Measurements from ENCODE around the gene BLM. TPM values are rescaled to one million over a fixed set of nuclear protein-coding genes. Genes with fewer than 3 reads are reported as not detected.

Gene BLM
- total RNA-seq, 2 donors from 2014 or later = 29.6 to 34.9 TPM

DNA sequence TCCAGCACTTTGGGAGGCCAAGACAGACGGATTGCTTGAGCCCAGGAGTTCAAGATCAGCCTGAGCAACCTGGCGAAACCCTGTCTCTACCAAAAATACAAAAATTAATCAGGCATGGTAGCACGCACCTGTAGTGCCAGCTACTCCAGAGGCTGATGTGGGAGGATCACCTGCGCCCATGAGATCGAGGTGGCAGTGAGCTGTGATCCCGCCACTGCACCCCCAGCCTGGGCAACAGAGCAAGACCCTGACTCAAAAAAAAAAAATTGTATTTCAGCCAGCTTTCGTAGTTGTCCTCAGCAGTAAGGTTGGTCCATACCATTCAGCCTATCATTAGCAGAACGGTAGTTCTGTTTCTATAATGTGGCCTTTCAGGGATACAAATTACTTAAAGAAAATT lies 84.7 kb downstream of the BLM start:
- no peak overlapping the region for H3K9ac ChIP-seq (ENCODE audit: extremely low read depth, low read length, poor library complexity, severe bottlenecking)

DNA sequence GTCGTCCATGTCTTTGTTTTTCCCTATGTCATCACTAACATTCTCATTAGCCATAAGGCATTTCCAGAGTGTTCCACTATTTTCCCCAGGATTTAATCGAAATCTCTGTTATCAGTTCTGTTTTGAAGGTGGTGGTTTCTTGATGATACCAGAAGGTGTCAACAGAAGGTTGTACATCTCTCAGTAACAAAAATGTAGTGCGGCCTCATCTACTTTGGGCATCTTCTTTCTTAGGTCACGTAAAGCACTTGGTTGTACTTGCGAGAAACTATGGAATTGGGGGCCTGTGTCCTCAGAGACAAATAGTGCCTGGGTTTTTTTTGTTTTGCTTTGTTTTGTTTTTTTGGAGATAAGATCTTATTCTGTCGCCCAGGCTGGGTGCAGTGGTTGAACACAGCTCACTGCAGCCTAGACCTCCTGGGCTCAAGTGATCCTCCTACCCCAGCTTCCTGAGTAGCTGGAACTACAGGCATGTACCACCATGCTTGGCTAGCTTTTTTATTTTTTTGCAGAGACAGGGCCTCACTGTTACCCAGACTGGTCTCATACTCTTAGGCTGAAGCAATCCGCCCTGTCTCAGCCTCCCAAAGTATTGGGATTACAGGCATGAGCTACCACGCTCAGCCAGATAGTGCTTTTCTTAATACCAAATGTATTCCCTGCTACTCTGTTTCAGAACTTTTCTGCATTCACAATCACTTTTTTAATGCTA lies 90.1 kb downstream of the BLM start:
- peaks cover 37% of the 10 kb centered on the region for H3K36me3 Mint-ChIP-seq (ENCODE audit: low read depth)
- no peaks in the 10 kb centered on the region for H3K27me3 Mint-ChIP-seq (ENCODE audit: insufficient read depth)
- Histone ChIP-seq H3K36me3 (ENCODE audit: control insufficient read depth, insufficient read depth, low read length) (peaks cover 40% of the 10 kb centered on the region), H3K27me3 (ENCODE audit: control insufficient read depth, insufficient read depth, low read length, poor library complexity, severe bottlenecking) (no peaks in the 10 kb centered on the region), H3K9ac (ENCODE audit: extremely low read depth, low read length, poor library complexity, severe bottlenecking) (no peak overlapping the region), H3K9me3 (ENCODE audit: control insufficient read depth, low read length) (no peaks in the 10 kb centered on the region), H3K4me3 (ENCODE audit: low read length) (no peak overlapping the region), H3K27ac (ENCODE audit: low read depth, low read length) (no peak overlapping the region), H3K4me1 (ENCODE audit: control insufficient read depth, insufficient read depth, low read length) (no peaks in the 10 kb centered on the region)
- no peak overlapping the region for H3K27ac Mint-ChIP-seq
- no peak overlapping the region for H3K4me3 Mint-ChIP-seq
- DNase-seq = no peak
- WGBS, 2 experiments (ENCODE audit: insufficient coverage in 1 of 2, insufficient read length in 1 of 2) = 95 to 99% methylated on average over 5 to 8 of the region's 8 CpGs
- no peaks in the 10 kb centered on the region for H3K4me1 Mint-ChIP-seq
- no peaks in the 10 kb centered on the region for H3K9me3 Mint-ChIP-seq
- TF ChIP-seq, protein P1, sequence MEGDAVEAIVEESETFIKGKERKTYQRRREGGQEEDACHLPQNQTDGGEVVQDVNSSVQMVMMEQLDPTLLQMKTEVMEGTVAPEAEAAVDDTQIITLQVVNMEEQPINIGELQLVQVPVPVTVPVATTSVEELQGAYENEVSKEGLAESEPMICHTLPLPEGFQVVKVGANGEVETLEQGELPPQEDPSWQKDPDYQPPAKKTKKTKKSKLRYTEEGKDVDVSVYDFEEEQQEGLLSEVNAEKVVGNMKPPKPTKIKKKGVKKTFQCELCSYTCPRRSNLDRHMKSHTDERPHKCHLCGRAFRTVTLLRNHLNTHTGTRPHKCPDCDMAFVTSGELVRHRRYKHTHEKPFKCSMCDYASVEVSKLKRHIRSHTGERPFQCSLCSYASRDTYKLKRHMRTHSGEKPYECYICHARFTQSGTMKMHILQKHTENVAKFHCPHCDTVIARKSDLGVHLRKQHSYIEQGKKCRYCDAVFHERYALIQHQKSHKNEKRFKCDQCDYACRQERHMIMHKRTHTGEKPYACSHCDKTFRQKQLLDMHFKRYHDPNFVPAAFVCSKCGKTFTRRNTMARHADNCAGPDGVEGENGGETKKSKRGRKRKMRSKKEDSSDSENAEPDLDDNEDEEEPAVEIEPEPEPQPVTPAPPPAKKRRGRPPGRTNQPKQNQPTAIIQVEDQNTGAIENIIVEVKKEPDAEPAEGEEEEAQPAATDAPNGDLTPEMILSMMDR (conservative IDR thresholded peaks at IDR 0.05) = no peak

More for the DNA sequence above, 84.7 kb downstream of the BLM start:
- no peak overlapping the region for H3K27ac Mint-ChIP-seq
- no peak for DNase-seq
- Histone ChIP-seq H3K9me3 (ENCODE audit: control insufficient read depth, low read length) (no peaks in the 10 kb centered on the region), H3K36me3 (ENCODE audit: control insufficient read depth, insufficient read depth, low read length) (peaks cover 26% of the 10 kb centered on the region), H3K27me3 (ENCODE audit: control insufficient read depth, insufficient read depth, low read length, poor library complexity, severe bottlenecking) (no peaks in the 10 kb centered on the region), H3K4me3 (ENCODE audit: low read length) (no peak overlapping the region), H3K27ac (ENCODE audit: low read depth, low read length) (no peak overlapping the region), H3K4me1 (ENCODE audit: control insufficient read depth, insufficient read depth, low read length) (no peaks in the 10 kb centered on the region)
- no peaks in the 10 kb centered on the region for H3K9me3 Mint-ChIP-seq
- peaks cover 3% of the 10 kb centered on the region for H3K4me1 Mint-ChIP-seq
- H3K27me3 Mint-ChIP-seq (ENCODE audit: insufficient read depth) = no peaks in the 10 kb centered on the region
- peaks cover 23% of the 10 kb centered on the region for H3K36me3 Mint-ChIP-seq (ENCODE audit: low read depth)
- H3K4me3 Mint-ChIP-seq = no peak overlapping the region
- TF ChIP-seq, protein P1 (conservative IDR thresholded peaks at IDR 0.05) = no peak
- WGBS, 2 experiments (ENCODE audit: insufficient coverage in 1 of 2, insufficient read length in 1 of 2) = 95% methylated on average over 7 to 8 of the region's 8 CpGs

DNA sequence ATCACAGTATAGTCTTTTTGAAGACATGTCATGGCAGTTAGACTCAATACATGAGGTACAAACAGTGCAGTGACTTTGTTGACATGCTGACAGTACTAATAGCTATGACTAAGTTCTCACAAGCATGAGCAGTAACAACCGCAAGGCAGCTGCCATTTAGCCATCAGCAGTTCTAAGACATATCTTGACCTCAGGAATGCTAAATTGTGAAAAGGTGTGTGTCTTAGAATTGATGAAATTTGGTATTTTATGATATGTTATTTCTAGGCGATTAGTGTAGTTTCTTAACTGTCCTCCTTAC lies 90.6 kb downstream of the BLM start:
- Histone ChIP-seq H3K9ac (ENCODE audit: extremely low read depth, low read length, poor library complexity, severe bottlenecking) (no peak overlapping the region), H3K4me1 (ENCODE audit: control insufficient read depth, insufficient read depth, low read length) (no peaks in the 10 kb centered on the region), H3K4me3 (ENCODE audit: low read length) (no peak overlapping the region), H3K36me3 (ENCODE audit: control insufficient read depth, insufficient read depth, low read length) (peaks cover 45% of the 10 kb centered on the region), H3K9me3 (ENCODE audit: control insufficient read depth, low read length) (no peaks in the 10 kb centered on the region), H3K27me3 (ENCODE audit: control insufficient read depth, insufficient read depth, low read length, poor library complexity, severe bottlenecking) (no peaks in the 10 kb centered on the region), H3K27ac (ENCODE audit: low read depth, low read length) (no peak overlapping the region)
- no peak overlapping the region for H3K4me3 Mint-ChIP-seq
- TF ChIP-seq, protein P1 (conservative IDR thresholded peaks at IDR 0.05) = no peak
- peaks cover 42% of the 10 kb centered on the region for H3K36me3 Mint-ChIP-seq (ENCODE audit: low read depth)
- no peak for DNase-seq
- no peaks in the 10 kb centered on the region for H3K4me1 Mint-ChIP-seq
- 86 to 88% methylated on average over 1 to 2 of the region's 2 CpGs for WGBS, 2 experiments (ENCODE audit: insufficient coverage in 1 of 2, insufficient read length in 1 of 2)
- no peak overlapping the region for H3K27ac Mint-ChIP-seq
- no peaks in the 10 kb centered on the region for H3K27me3 Mint-ChIP-seq (ENCODE audit: insufficient read depth)
- H3K9me3 Mint-ChIP-seq = no peaks in the 10 kb centered on the region

Measured in endodermal cell (in vitro differentiated cells).